Stimulated activated naive B cell treated with anti-CD40 and anti-IgM and Interleukin-4, amounts not matched to agents 10 μg/mL and 1 μg/mL and 100 μg/mL, for 72 hours (primary cell): ENCODE data around the gene FBXL17.

ENCODE experiments used
- ATAC-seq, 2 donors: fragments of 150-1000 bp; cut with Tn5 transposase; replicated peaks; 2 replicates each; pipeline ENCODE4 v1.10.0; 2021; ENCODE audit warnings: moderate library complexity in 1 of 2
- DNase-seq: peaks from one replicate; pipeline ENCODE4 v3.0.0; 2021
- H3K27ac Mint-ChIP-seq: one replicate; pipeline ENCODE4 v1.8.0; 2022; ENCODE audit warnings: mild to moderate bottlenecking, mixed read lengths
- H3K27me3 Mint-ChIP-seq, 2 donors: one replicate each; pipeline ENCODE4 v1.8.0; 2022; ENCODE audit warnings: mixed read lengths in 2 of 2
- H3K36me3 Mint-ChIP-seq, 2 donors: one replicate each; pipeline ENCODE4 v1.8.0; 2022; ENCODE audit warnings: mixed read lengths in 2 of 2, mild to moderate bottlenecking in 1 of 2
- H3K4me1 Mint-ChIP-seq, 2 donors: one replicate each; pipeline ENCODE4 v1.8.0; 2022; ENCODE audit warnings: mixed read lengths in 2 of 2, mild to moderate bottlenecking in 1 of 2
- H3K4me3 Mint-ChIP-seq, 2 donors: one replicate each; pipeline ENCODE4 v1.8.0; 2022; ENCODE audit warnings: mild to moderate bottlenecking in 2 of 2, mixed read lengths in 2 of 2, moderate library complexity in 1 of 2
- H3K9me3 Mint-ChIP-seq, 2 donors: one replicate each; pipeline ENCODE4 v1.8.0; 2022; ENCODE audit warnings: mixed read lengths in 2 of 2, mild to moderate bottlenecking in 1 of 2

FBXL17 gene

DNA sequence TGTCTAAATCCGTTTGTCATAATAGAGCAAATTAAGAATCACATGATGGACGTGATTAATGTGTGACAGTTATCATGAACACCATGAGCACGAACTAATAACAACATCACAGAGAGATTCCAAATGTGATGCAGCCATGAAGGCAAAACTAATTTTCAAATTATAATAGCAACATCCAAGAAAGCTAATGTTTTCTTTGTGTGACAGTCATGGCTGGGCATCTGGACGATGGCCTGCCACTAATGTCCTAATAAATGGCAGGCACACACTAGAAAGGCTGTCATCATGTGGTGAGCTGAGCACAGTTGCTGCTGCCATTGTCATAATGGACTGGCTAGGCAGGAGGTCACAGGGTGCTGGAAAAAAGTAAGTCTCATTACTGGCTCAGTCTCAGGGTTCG lies 431.1 kb downstream of the FBXL17 start:
- Mint-ChIP-seq H3K27ac (no peak overlapping the region), H3K36me3 (peaks cover 0 to 5% of the 10 kb centered on the region in 2 donors), H3K4me1 (no peaks in the 10 kb centered on the region), H3K4me3 (no peak overlapping the region), H3K9me3 (no peaks in the 10 kb centered on the region), H3K27me3 (no peaks in the 10 kb centered on the region)
- DNase-seq = no peak
- no peak for ATAC-seq

DNA sequence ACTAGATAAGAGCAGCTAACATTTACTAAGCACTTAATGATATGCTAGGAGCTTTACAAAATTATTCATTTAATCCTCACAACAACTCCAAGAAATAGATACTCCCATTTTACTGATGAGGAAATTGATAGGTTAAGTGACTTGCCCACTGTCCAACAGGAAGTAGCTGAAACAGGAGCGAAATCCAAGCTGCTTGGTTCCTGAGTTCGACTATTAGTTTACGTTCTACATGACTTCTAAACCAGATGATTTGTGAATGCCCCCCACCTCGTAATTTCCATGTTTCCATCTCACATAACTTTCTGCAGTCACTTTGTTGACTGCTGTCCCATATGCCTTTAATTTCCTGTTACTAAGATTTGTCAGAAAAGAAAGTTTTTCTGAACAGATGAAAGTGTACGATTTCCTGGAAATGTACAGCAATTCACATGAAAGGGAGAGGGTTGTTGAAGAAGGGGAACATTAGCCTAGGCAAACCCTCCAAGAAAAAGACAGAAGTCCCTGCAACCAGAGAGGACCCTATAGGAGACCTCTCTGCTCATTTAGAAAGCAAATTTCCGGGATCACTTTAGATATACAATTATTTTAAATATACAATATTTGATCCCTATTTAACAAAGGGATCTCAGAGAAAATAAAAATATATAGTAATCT lies 432.1 kb downstream of the FBXL17 start:
- Mint-ChIP-seq H3K4me1 (no peaks in the 10 kb centered on the region), H3K4me3 (no peak overlapping the region)

GRCh38 chr5:107948377-107948776 lies 433.5 kb downstream of the FBXL17 start:
- Mint-ChIP-seq H3K9me3 (no peaks in the 10 kb centered on the region), H3K4me1 (no peaks in the 10 kb centered on the region), H3K27ac (no peak overlapping the region), H3K36me3 (peaks cover 0 to 5% of the 10 kb centered on the region in 2 donors), H3K27me3 (no peaks in the 10 kb centered on the region), H3K4me3 (no peak overlapping the region)
- no peak for ATAC-seq
- DNase-seq = no peak

More for the DNA sequence above, 432.1 kb downstream of the FBXL17 start:
- Mint-ChIP-seq H3K27ac (no peak overlapping the region), H3K36me3 (peaks cover 0 to 9% of the 10 kb centered on the region in 2 donors), H3K9me3 (no peaks in the 10 kb centered on the region), H3K27me3 (no peaks in the 10 kb centered on the region)
- ATAC-seq = no peak
- DNase-seq = no peak

DNA sequence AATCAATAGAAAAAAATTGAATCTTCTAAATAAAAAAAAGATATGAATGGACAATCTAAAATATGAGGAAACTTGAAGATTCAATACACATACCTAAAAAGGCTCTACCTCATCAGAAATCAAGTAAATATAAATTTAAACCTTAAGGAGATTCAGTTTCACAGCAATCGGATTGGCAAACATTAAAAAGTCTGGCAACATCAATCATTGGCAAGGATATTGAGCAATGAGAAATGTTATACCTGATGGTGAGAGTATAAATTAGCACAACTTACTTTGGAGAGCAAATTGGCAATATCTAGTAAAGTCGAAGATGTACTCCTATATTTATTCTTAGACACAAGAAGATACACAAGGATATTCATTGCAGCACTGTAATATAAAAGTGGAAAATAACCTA lies 436.8 kb downstream of the FBXL17 start:
- H3K36me3 Mint-ChIP-seq = peaks cover 0 to 4% of the 10 kb centered on the region in 2 donors
- ATAC-seq (no peak), DNase-seq (no peak)
- no peaks in the 10 kb centered on the region for H3K9me3 Mint-ChIP-seq
- no peak overlapping the region for H3K4me3 Mint-ChIP-seq
- H3K27me3 Mint-ChIP-seq = no peaks in the 10 kb centered on the region
- H3K4me1 Mint-ChIP-seq = no peaks in the 10 kb centered on the region
- no peak overlapping the region for H3K27ac Mint-ChIP-seq

DNA sequence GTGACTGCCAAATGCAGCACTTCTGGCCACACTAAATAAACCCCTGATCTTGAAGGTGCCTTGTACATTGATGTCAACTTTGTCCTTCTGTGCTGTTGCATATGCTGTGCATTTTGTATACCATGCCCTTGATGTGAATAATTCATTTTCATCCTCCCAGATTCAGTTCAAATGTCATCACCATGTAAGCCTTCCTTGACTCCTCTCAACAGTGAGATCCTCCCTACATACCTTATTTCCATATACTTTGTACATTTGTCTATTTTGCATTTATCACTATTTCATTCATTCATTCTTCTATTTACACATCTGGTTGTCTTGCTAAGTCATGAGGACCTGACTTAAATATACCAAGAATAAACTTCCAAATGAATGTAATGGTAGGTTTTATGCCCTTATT lies 438.0 kb downstream of the FBXL17 start:
- Mint-ChIP-seq H3K27me3 (no peaks in the 10 kb centered on the region), H3K9me3 (no peaks in the 10 kb centered on the region), H3K4me3 (no peak overlapping the region), H3K27ac (no peak overlapping the region), H3K36me3 (peaks cover 0 to 7% of the 10 kb centered on the region in 2 donors), H3K4me1 (no peaks in the 10 kb centered on the region)
- DNase-seq (no peak), ATAC-seq (no peak)

GRCh38 chr5:107941036-107941435 lies 440.9 kb downstream of the FBXL17 start:
- H3K4me3 Mint-ChIP-seq = no peak overlapping the region
- peaks cover 5 to 18% of the 10 kb centered on the region in 2 donors for H3K36me3 Mint-ChIP-seq
- H3K27me3 Mint-ChIP-seq = no peaks in the 10 kb centered on the region
- no peaks in the 10 kb centered on the region for H3K4me1 Mint-ChIP-seq
- no peak overlapping the region for H3K27ac Mint-ChIP-seq
- no peaks in the 10 kb centered on the region for H3K9me3 Mint-ChIP-seq
- DNase-seq (no peak), ATAC-seq (no peak)

GRCh38 chr5:107937651-107938355 lies 444.1 kb downstream of the FBXL17 start:
- no peak overlapping the region for H3K4me3 Mint-ChIP-seq
- ATAC-seq = no peak
- H3K9me3 Mint-ChIP-seq = no peaks in the 10 kb centered on the region
- H3K27me3 Mint-ChIP-seq = no peaks in the 10 kb centered on the region
- peaks cover 7 to 14% of the 10 kb centered on the region in 2 donors for H3K36me3 Mint-ChIP-seq
- DNase-seq = no peak
- H3K27ac Mint-ChIP-seq = no peak overlapping the region
- no peaks in the 10 kb centered on the region for H3K4me1 Mint-ChIP-seq

DNA sequence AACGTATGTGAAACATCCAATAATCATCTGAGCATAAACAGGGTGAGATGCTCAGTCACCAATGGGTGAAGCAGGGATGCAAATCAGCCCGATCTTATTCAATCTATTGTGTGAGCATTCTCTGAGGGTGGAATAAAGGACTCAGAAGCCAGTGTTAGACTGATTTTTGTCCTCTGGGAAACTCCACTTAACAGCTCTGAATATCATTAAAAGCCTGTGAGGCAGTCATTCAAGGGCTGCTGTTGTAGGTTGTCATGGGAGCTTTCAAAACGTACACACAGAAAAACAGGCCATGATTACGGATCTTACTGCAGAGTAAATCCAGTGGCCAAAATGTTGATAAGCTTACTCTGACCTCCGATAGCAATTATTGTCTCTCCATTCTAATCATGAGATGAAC lies 444.7 kb downstream of the FBXL17 start:
- no peaks in the 10 kb centered on the region for H3K4me1 Mint-ChIP-seq
- no peak overlapping the region for H3K27ac Mint-ChIP-seq
- no peaks in the 10 kb centered on the region for H3K27me3 Mint-ChIP-seq
- DNase-seq (no peak), ATAC-seq (no peak)
- no peaks in the 10 kb centered on the region for H3K9me3 Mint-ChIP-seq
- H3K36me3 Mint-ChIP-seq = peaks cover 7 to 14% of the 10 kb centered on the region in 2 donors
- no peak overlapping the region for H3K4me3 Mint-ChIP-seq

- H3K36me3 Mint-ChIP-seq = peaks cover 7 to 14% of the 10 kb centered on the region in 2 donors
- no peaks in the 10 kb centered on the region for H3K4me1 Mint-ChIP-seq
- H3K9me3 Mint-ChIP-seq = no peaks in the 10 kb centered on the region
- H3K4me3 Mint-ChIP-seq = no peak overlapping the region
- H3K27ac Mint-ChIP-seq = no peak overlapping the region
- no peak for DNase-seq
- no peak for ATAC-seq
- H3K27me3 Mint-ChIP-seq = no peaks in the 10 kb centered on the region
Observed at GRCh38 chr5:107936515-107936914, 445.4 kb downstream of the FBXL17 start.

DNA sequence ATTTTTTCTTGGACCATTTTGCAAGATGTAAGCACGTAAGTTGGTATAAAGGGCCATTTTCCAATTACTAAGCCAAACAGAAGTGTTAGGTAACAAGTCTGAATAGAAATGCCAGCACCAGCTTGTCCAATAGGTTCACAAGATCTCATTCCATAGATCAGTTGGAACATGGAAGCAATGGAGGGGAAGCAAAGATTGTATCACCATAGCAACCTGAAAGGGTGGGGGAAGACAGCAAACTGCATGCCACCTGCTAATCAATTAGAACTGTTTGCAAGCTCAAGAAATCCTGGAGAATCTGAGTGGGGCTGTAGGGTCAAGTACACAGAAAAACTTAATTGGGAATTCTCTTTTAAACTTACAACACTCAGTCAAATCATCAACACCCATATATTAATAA lies 446.3 kb downstream of the FBXL17 start:
- ATAC-seq = no peak
- H3K27ac Mint-ChIP-seq = no peak overlapping the region
- H3K4me3 Mint-ChIP-seq = no peak overlapping the region
- DNase-seq = no peak
- H3K9me3 Mint-ChIP-seq = no peaks in the 10 kb centered on the region
- no peaks in the 10 kb centered on the region for H3K4me1 Mint-ChIP-seq
- no peaks in the 10 kb centered on the region for H3K27me3 Mint-ChIP-seq
- peaks cover 7 to 14% of the 10 kb centered on the region in 2 donors for H3K36me3 Mint-ChIP-seq

DNA sequence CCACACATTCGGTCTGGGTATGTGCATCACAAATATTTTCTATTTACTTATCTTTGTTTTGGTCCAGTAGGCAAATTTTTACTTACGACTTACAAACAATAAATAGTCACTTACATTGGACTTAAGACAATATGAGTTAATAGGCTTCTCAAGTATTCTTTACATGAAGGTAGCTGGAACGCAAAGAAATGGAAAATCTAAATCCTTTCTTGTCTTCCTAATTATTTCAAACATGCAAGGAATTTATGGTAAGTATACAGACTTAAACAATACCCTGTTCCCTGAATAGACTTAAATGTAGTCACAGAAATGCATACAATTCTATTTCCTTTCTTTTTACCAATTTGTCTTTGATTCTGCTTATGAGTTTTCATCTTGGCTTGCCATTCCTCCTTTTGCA lies 448.6 kb downstream of the FBXL17 start:
- no peak for ATAC-seq
- no peak overlapping the region for H3K27ac Mint-ChIP-seq
- H3K36me3 Mint-ChIP-seq = peaks cover 7 to 10% of the 10 kb centered on the region in 2 donors

GRCh38 chr5:107930891-107931290 lies 451.0 kb downstream of the FBXL17 start:
- H3K36me3 Mint-ChIP-seq = peaks cover 0 to 2% of the 10 kb centered on the region in 2 donors
- DNase-seq = no peak
- no peak for ATAC-seq

More for the DNA sequence above, 448.6 kb downstream of the FBXL17 start:
- H3K27me3 Mint-ChIP-seq = no peaks in the 10 kb centered on the region
- no peaks in the 10 kb centered on the region for H3K9me3 Mint-ChIP-seq
- no peak overlapping the region for H3K4me3 Mint-ChIP-seq
- DNase-seq = no peak
- H3K4me1 Mint-ChIP-seq = no peaks in the 10 kb centered on the region

GRCh38 chr5:107930092-107930491 lies 451.8 kb downstream of the FBXL17 start:
- no peak for DNase-seq
- no peak overlapping the region for H3K27ac Mint-ChIP-seq
- peaks cover 0 to 2% of the 10 kb centered on the region in 2 donors for H3K36me3 Mint-ChIP-seq
- H3K27me3 Mint-ChIP-seq = no peaks in the 10 kb centered on the region
- H3K9me3 Mint-ChIP-seq = no peaks in the 10 kb centered on the region
- H3K4me3 Mint-ChIP-seq = no peak overlapping the region
- no peaks in the 10 kb centered on the region for H3K4me1 Mint-ChIP-seq
- no peak for ATAC-seq

More at GRCh38 chr5:107930891-107931290, 451.0 kb downstream of the FBXL17 start:
- H3K27ac Mint-ChIP-seq = no peak overlapping the region
- H3K4me3 Mint-ChIP-seq = no peak overlapping the region
- H3K4me1 Mint-ChIP-seq = no peaks in the 10 kb centered on the region
- H3K9me3 Mint-ChIP-seq = no peaks in the 10 kb centered on the region
- no peaks in the 10 kb centered on the region for H3K27me3 Mint-ChIP-seq

DNA sequence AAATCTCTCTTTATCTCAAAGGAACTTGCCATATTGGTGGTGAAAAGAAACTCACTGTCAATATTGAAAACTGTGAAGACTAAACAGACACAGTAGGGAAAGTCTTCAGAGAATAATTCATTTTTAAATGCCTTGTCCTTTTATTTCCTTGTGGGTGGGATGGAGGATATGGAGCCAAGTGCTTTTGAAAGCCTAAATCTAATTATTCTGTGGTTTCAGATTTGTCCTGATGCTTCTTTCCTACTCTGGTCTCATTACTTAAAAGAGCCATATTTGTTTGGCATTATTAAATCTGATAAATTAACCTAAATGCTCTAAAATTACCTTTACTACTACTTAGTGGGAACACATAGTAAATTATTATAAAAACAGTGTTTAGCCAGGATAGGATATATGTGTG lies 452.8 kb downstream of the FBXL17 start:
- Mint-ChIP-seq H3K27me3 (no peaks in the 10 kb centered on the region), H3K9me3 (no peaks in the 10 kb centered on the region), H3K4me3 (no peak overlapping the region), H3K4me1 (no peaks in the 10 kb centered on the region), H3K27ac (no peak overlapping the region), H3K36me3 (no peaks in the 10 kb centered on the region)
- ATAC-seq (no peak), DNase-seq (no peak)

- ATAC-seq (no peak), DNase-seq (no peak)
- no peaks in the 10 kb centered on the region for H3K9me3 Mint-ChIP-seq
- H3K4me1 Mint-ChIP-seq = no peaks in the 10 kb centered on the region
- no peak overlapping the region for H3K4me3 Mint-ChIP-seq
- H3K27ac Mint-ChIP-seq = no peak overlapping the region
- H3K27me3 Mint-ChIP-seq = no peaks in the 10 kb centered on the region
- no peaks in the 10 kb centered on the region for H3K36me3 Mint-ChIP-seq
Observed at GRCh38 chr5:107926121-107926520, 455.8 kb downstream of the FBXL17 start.
